Measurements from ENCODE around the gene GPRIN2.
"Not testable (repeated sequence)": the region's sequence is repeated elsewhere in the genome, so short reads cannot be mapped to it uniquely, and the experiment has no call there.

The GPRIN2 gene

GRCh38 chr10:46536171-46536570 is 20.3 kb downstream of the GPRIN2 start:
- no peak for TF ChIP-seq CTCF (conservative IDR thresholded peaks at IDR 0.05; ENCODE audit: low read depth, low read length)
- H3K4me3 ChIP-seq (ENCODE audit: low read length) = no peak overlapping the region
- no peak for DNase-seq (ENCODE audit: low read depth)

GRCh38 chr10:46534828-46535524 is 21.5 kb downstream of the GPRIN2 start:
- no peak for DNase-seq (ENCODE audit: low read depth)
- TF ChIP-seq CTCF (conservative IDR thresholded peaks at IDR 0.05; ENCODE audit: low read depth, low read length) = no peak
- no peak overlapping the region for H3K4me3 ChIP-seq (ENCODE audit: low read length)

- H3K4me3 ChIP-seq (ENCODE audit: low read length); DNase-seq (ENCODE audit: low read depth): not testable (repeated sequence)
Observed at GRCh38 chr10:46532256-46532655, 24.2 kb downstream of the GPRIN2 start.

- no peak for DNase-seq (ENCODE audit: low read depth)
- H3K4me3 ChIP-seq (ENCODE audit: low read length) = no peak overlapping the region
- TF ChIP-seq CTCF (conservative IDR thresholded peaks at IDR 0.05; ENCODE audit: low read depth, low read length) = no peak
Observed at GRCh38 chr10:46530249-46531186, 25.9 kb downstream of the GPRIN2 start.

GRCh38 chr10:46529742-46530141 is 26.7 kb downstream of the GPRIN2 start:
- not testable (repeated sequence) for H3K4me3 ChIP-seq (ENCODE audit: low read length); DNase-seq (ENCODE audit: low read depth)

GRCh38 chr10:46528675-46529615 is 27.5 kb downstream of the GPRIN2 start:
- no peak for TF ChIP-seq CTCF (conservative IDR thresholded peaks at IDR 0.05; ENCODE audit: low read depth, low read length)
- no peak overlapping the region for H3K4me3 ChIP-seq (ENCODE audit: low read length)
- no peak for DNase-seq (ENCODE audit: low read depth)

- no peak for TF ChIP-seq CTCF (conservative IDR thresholded peaks at IDR 0.05; ENCODE audit: low read depth, low read length)
- no peak overlapping the region for H3K4me3 ChIP-seq (ENCODE audit: low read length)
- no peak for DNase-seq (ENCODE audit: low read depth)
Observed at GRCh38 chr10:46528171-46528671, 28.2 kb downstream of the GPRIN2 start.
